SK-N-SH treated with all-trans-retinoic acid at 6 μM for 48 hours (cell line): Measurements from ENCODE around the gene WDR31.

Experiments used
- ATAC-seq: fragments of 200-7000 bp; cut with Tn5 transposase; 3 replicates; pipeline ENCODE4 v1.9.1; 2020; ENCODE audit warnings: mild to moderate bottlenecking, moderate library complexity
- ARNTL ChIP-seq: fragments of 450-650 bp; formaldehyde crosslinking; IDR thresholded peaks from 2 replicates; pipeline ENCODE4 v1.5.0; 2020; ENCODE audit warnings: low read depth, mild to moderate bottlenecking, moderate library complexity, borderline replicate concordance
- BACH2 ChIP-seq: fragments of 250-450 bp; sonication (Bioruptor Pico); IDR thresholded peaks from 2 replicates; pipeline ENCODE4 v1.9.0; 2021; ENCODE audit warnings: mild to moderate bottlenecking, borderline replicate concordance
- ESRRG ChIP-seq: fragments of 250-450 bp; sonication (Bioruptor Pico); IDR thresholded peaks from 2 replicates; pipeline ENCODE4 v1.6.1; 2021; ENCODE audit warnings: mild to moderate bottlenecking
- GLIS3 ChIP-seq: fragments of 250-450 bp; sonication (Bioruptor Pico); IDR thresholded peaks from 2 replicates; pipeline ENCODE4 v1.5.0; 2020; ENCODE audit warnings: mild to moderate bottlenecking, moderate library complexity
- OSR1 ChIP-seq: fragments of 250-450 bp; sonication (Bioruptor Pico); IDR thresholded peaks from 2 replicates; pipeline ENCODE4 v1.8.0; 2022; ENCODE audit warnings: moderate library complexity, mild to moderate bottlenecking, inconsistent platforms
- PPARA ChIP-seq: fragments of 250-450 bp; sonication (Bioruptor Pico); IDR thresholded peaks from 2 replicates; pipeline ENCODE4 v1.5.0; 2020; ENCODE audit warnings: mild to moderate bottlenecking, borderline replicate concordance
- RARB ChIP-seq: fragments of 250-450 bp; sonication (Bioruptor Pico); IDR thresholded peaks from 2 replicates; pipeline ENCODE4 v1.8.0; 2021; ENCODE audit warnings: mild to moderate bottlenecking, moderate library complexity
- SNAI2 ChIP-seq: fragments of 250-450 bp; sonication (Bioruptor Pico); IDR thresholded peaks from 2 replicates; pipeline ENCODE4 v1.5.0; 2020; ENCODE audit warnings: mild to moderate bottlenecking, moderate library complexity
- TCF4 ChIP-seq: fragments of 250-450 bp; sonication (Bioruptor Pico); IDR thresholded peaks from 2 replicates; pipeline ENCODE4 v1.8.0; 2021; ENCODE audit warnings: mild to moderate bottlenecking, moderate library complexity, borderline replicate concordance
- ZC3H10 ChIP-seq: fragments of 250-450 bp; sonication (Bioruptor Pico); IDR thresholded peaks from 2 replicates; pipeline ENCODE4 v1.5.1; 2021; ENCODE audit warnings: mild to moderate bottlenecking, moderate library complexity
- ZFP3 ChIP-seq: fragments of 250-450 bp; sonication (Bioruptor Pico); IDR thresholded peaks from 2 replicates; pipeline ENCODE4 v1.5.0; 2020; ENCODE audit warnings: mild to moderate bottlenecking, moderate library complexity
- ZFP30 ChIP-seq: fragments of 450-650 bp; formaldehyde crosslinking; IDR thresholded peaks from 2 replicates; pipeline ENCODE4 v1.5.0; 2022; ENCODE audit warnings: mild to moderate bottlenecking, moderate library complexity
- ZNF565 ChIP-seq: fragments of 450-650 bp; formaldehyde crosslinking; conservative IDR thresholded peaks from 2 replicates; pipeline ENCODE4 v1.5.0; 2020; ENCODE audit warnings: low read depth, mild to moderate bottlenecking, moderate library complexity
- ZNF70 ChIP-seq: fragments of 450-650 bp; formaldehyde crosslinking; IDR thresholded peaks from 2 replicates; pipeline ENCODE4 v1.5.0; 2020; ENCODE audit warnings: mild to moderate bottlenecking, moderate library complexity
- ZNF8 ChIP-seq: fragments of 450-650 bp; formaldehyde crosslinking; IDR thresholded peaks from 2 replicates; pipeline ENCODE4 v1.5.0; 2020; ENCODE audit warnings: mild to moderate bottlenecking, moderate library complexity
- TF ChIP-seq, protein P1 (sequence below): fragments of 250-450 bp; sonication (Bioruptor Pico); IDR thresholded peaks from 2 replicates; pipeline ENCODE4 v1.8.0; 2021; ENCODE audit warnings: low read depth, mild to moderate bottlenecking, moderate library complexity, borderline replicate concordance
- TF ChIP-seq, protein P2 (sequence below): fragments of 250-450 bp; sonication (Bioruptor Pico); IDR thresholded peaks from 2 replicates; pipeline ENCODE4 v1.5.1; 2021; ENCODE audit warnings: mild to moderate bottlenecking, moderate library complexity
- TF ChIP-seq, protein P3 (sequence below): fragments of 250-450 bp; sonication (Bioruptor Pico); IDR thresholded peaks from 2 replicates; pipeline ENCODE4 v1.5.0; 2020; ENCODE audit warnings: mild to moderate bottlenecking, moderate library complexity
- TF ChIP-seq, protein P4 (sequence below): fragments of 250-450 bp; sonication (Bioruptor Pico); IDR thresholded peaks from 2 replicates; pipeline ENCODE4 v1.5.1; 2020; ENCODE audit warnings: low read depth, mild to moderate bottlenecking, moderate library complexity
- TF ChIP-seq, protein P5 (sequence below): fragments of 250-450 bp; sonication (Bioruptor Pico); IDR thresholded peaks from 2 replicates; pipeline ENCODE4 v1.8.0; 2020; ENCODE audit warnings: mild to moderate bottlenecking, moderate library complexity, borderline replicate concordance

The WDR31 gene

DNA sequence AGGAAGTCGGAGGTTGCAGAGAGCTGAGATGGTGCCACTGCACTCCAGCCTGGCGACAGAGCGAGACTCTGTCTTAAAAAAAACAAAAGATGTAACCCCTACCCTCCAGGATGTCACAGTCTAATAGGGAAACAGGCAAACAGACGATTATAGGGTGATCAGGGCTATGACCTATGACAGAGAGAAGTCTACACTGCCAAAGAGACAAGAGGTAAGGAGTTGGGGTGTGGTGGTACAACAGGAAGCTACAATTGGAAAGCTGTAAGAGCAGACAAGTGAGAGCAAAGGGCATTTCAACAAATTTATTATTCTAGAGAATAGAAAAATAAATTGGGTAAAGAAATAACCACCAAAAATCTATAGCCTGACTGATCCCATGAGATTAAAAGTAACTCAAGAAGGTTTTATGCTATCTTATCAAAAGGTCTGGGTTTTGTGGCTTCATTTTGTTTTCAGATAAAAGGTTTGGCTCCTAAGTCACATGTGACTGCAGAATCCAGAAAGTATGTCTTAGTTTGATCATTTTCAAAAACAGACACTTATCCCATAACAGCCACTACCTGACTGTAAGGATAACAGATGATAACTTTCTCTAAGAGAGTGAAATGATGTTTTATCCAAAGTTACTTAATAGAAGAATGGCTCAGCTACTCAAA, 72.0 kb downstream of the WDR31 start:
- TF ChIP-seq OSR1 = no peak
- no peak for TF ChIP-seq SNAI2 (CRISPR knock-in tag)
- TF ChIP-seq, protein P1, sequence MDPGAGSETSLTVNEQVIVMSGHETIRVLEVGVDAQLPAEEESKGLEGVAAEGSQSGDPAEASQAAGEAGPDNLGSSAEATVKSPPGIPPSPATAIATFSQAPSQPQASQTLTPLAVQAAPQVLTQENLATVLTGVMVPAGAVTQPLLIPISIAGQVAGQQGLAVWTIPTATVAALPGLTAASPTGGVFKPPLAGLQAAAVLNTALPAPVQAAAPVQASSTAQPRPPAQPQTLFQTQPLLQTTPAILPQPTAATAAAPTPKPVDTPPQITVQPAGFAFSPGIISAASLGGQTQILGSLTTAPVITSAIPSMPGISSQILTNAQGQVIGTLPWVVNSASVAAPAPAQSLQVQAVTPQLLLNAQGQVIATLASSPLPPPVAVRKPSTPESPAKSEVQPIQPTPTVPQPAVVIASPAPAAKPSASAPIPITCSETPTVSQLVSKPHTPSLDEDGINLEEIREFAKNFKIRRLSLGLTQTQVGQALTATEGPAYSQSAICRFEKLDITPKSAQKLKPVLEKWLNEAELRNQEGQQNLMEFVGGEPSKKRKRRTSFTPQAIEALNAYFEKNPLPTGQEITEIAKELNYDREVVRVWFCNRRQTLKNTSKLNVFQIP (CRISPR knock-in tag) = no peak
- no peak for TF ChIP-seq ZC3H10 (CRISPR knock-in tag)
- no peak for TF ChIP-seq GLIS3 (CRISPR knock-in tag)
- TF ChIP-seq PPARA (CRISPR knock-in tag) = no peak
- TF ChIP-seq, protein P2, sequence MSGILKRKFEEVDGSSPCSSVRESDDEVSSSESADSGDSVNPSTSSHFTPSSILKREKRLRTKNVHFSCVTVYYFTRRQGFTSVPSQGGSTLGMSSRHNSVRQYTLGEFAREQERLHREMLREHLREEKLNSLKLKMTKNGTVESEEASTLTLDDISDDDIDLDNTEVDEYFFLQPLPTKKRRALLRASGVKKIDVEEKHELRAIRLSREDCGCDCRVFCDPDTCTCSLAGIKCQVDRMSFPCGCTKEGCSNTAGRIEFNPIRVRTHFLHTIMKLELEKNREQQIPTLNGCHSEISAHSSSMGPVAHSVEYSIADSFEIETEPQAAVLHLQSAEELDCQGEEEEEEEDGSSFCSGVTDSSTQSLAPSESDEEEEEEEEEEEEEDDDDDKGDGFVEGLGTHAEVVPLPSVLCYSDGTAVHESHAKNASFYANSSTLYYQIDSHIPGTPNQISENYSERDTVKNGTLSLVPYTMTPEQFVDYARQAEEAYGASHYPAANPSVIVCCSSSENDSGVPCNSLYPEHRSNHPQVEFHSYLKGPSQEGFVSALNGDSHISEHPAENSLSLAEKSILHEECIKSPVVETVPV (CRISPR knock-in tag) = no peak
- TF ChIP-seq, protein P3, sequence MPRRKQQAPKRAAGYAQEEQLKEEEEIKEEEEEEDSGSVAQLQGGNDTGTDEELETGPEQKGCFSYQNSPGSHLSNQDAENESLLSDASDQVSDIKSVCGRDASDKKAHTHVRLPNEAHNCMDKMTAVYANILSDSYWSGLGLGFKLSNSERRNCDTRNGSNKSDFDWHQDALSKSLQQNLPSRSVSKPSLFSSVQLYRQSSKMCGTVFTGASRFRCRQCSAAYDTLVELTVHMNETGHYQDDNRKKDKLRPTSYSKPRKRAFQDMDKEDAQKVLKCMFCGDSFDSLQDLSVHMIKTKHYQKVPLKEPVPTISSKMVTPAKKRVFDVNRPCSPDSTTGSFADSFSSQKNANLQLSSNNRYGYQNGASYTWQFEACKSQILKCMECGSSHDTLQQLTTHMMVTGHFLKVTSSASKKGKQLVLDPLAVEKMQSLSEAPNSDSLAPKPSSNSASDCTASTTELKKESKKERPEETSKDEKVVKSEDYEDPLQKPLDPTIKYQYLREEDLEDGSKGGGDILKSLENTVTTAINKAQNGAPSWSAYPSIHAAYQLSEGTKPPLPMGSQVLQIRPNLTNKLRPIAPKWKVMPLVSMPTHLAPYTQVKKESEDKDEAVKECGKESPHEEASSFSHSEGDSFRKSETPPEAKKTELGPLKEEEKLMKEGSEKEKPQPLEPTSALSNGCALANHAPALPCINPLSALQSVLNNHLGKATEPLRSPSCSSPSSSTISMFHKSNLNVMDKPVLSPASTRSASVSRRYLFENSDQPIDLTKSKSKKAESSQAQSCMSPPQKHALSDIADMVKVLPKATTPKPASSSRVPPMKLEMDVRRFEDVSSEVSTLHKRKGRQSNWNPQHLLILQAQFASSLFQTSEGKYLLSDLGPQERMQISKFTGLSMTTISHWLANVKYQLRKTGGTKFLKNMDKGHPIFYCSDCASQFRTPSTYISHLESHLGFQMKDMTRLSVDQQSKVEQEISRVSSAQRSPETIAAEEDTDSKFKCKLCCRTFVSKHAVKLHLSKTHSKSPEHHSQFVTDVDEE (CRISPR knock-in tag) = no peak
- no peak for TF ChIP-seq ZFP30 (CRISPR knock-in tag)
- TF ChIP-seq ZNF70 (CRISPR knock-in tag) = no peak
- no peak for TF ChIP-seq ESRRG (CRISPR knock-in tag)
- TF ChIP-seq RARB (CRISPR knock-in tag) = no peak
- no peak for TF ChIP-seq ZNF8 (CRISPR knock-in tag)
- no peak for TF ChIP-seq ZFP3 (CRISPR knock-in tag)
- TF ChIP-seq TCF4 (CRISPR knock-in tag) = no peak
- TF ChIP-seq, protein P4, sequence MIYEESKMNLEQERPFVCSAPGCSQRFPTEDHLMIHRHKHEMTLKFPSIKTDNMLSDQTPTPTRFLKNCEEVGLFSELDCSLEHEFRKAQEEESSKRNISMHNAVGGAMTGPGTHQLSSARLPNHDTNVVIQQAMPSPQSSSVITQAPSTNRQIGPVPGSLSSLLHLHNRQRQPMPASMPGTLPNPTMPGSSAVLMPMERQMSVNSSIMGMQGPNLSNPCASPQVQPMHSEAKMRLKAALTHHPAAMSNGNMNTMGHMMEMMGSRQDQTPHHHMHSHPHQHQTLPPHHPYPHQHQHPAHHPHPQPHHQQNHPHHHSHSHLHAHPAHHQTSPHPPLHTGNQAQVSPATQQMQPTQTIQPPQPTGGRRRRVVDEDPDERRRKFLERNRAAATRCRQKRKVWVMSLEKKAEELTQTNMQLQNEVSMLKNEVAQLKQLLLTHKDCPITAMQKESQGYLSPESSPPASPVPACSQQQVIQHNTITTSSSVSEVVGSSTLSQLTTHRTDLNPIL (CRISPR knock-in tag) = no peak
- no peak for TF ChIP-seq ZNF565 (CRISPR knock-in tag)
- TF ChIP-seq, protein P5, sequence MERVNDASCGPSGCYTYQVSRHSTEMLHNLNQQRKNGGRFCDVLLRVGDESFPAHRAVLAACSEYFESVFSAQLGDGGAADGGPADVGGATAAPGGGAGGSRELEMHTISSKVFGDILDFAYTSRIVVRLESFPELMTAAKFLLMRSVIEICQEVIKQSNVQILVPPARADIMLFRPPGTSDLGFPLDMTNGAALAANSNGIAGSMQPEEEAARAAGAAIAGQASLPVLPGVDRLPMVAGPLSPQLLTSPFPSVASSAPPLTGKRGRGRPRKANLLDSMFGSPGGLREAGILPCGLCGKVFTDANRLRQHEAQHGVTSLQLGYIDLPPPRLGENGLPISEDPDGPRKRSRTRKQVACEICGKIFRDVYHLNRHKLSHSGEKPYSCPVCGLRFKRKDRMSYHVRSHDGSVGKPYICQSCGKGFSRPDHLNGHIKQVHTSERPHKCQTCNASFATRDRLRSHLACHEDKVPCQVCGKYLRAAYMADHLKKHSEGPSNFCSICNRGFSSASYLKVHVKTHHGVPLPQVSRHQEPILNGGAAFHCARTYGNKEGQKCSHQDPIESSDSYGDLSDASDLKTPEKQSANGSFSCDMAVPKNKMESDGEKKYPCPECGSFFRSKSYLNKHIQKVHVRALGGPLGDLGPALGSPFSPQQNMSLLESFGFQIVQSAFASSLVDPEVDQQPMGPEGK = no peak
- ATAC-seq = no peak

DNA sequence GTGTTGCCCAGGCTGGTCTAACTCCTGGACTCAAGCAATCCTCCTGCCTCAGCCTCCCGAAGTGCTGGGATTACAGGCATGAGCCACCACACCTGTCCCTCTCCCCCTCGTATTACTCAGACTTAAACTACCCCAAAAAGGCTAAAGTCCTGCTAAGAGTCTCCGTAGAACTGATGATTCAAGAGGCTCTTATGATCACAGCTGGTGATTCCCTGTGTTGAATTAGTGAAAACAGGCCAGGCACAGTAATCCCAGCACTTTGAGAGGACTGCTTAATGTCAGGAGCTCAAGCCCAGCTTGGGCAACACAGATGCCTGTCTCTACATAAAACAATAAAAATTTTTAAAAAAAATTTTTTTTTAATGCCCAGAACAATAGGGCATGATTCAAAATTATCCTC, 73.9 kb downstream of the WDR31 start:
- no peak for ATAC-seq
- TF ChIP-seq OSR1 (no peak), ZNF8 (CRISPR knock-in tag) (no peak), GLIS3 (CRISPR knock-in tag) (no peak), BACH2 (CRISPR knock-in tag) (no peak), PPARA (CRISPR knock-in tag) (no peak), ARNTL (CRISPR knock-in tag) (no peak), ZFP3 (CRISPR knock-in tag) (no peak)
- TF ChIP-seq, protein P3 (CRISPR knock-in tag) = no peak
